ENCODE measurements around the gene SLC15A5.

DNA sequence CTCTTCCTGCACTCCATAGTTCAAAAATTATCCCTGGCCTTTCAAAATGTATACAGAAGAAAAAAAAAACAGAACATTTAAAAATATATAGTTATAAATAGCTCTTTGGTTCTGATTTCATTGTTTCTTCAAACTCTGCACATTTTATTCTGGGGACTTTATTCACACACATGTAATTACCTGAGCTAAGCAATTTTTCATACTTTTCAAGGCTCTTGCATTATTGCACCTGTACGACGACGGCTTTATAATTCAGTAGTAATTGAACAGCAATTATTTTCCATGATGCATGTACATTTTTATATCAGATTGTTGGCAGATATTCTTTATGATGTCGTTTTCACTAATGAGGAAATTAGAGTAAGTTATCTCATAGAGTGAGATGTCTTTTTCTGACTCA lies 13.5 kb upstream of the SLC15A5 start:
- TF ChIP-seq, protein P1, sequence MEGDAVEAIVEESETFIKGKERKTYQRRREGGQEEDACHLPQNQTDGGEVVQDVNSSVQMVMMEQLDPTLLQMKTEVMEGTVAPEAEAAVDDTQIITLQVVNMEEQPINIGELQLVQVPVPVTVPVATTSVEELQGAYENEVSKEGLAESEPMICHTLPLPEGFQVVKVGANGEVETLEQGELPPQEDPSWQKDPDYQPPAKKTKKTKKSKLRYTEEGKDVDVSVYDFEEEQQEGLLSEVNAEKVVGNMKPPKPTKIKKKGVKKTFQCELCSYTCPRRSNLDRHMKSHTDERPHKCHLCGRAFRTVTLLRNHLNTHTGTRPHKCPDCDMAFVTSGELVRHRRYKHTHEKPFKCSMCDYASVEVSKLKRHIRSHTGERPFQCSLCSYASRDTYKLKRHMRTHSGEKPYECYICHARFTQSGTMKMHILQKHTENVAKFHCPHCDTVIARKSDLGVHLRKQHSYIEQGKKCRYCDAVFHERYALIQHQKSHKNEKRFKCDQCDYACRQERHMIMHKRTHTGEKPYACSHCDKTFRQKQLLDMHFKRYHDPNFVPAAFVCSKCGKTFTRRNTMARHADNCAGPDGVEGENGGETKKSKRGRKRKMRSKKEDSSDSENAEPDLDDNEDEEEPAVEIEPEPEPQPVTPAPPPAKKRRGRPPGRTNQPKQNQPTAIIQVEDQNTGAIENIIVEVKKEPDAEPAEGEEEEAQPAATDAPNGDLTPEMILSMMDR (IDR thresholded peaks at IDR 0.05): no peak
- no peak for TF ChIP-seq POLR2A (IDR thresholded peaks at IDR 0.05)

Measured in Peyer's patch (tissue), 4 donors.